K562 (cell line): ENCODE data around the gene PARD3. TPM values are rescaled to one million over a fixed set of nuclear protein-coding genes. Genes with fewer than 3 reads are reported as not detected.

Experiments
- GATA2 ChIP-seq: sonication (generic); formaldehyde crosslinking; IDR thresholded peaks from 2 replicates; pipeline ENCODE4 v1.4.0; 2020; ENCODE audit warnings: mild to moderate bottlenecking, missing genetic modification reagents
- MGA ChIP-seq: fragments of 450-650 bp; IDR thresholded peaks from 2 replicates; pipeline ENCODE4 v1.6.1; 2016; ENCODE audit warnings: mild to moderate bottlenecking, moderate library complexity
- PTRF ChIP-seq: fragments of 450-650 bp; IDR thresholded peaks from 2 replicates; pipeline ENCODE4 v1.6.1; 2016; ENCODE audit warnings: mild to moderate bottlenecking, missing genetic modification characterization, missing compliant biosample characterization
- ZNF23 ChIP-seq: fragments of 250-450 bp; sonication (Bioruptor Pico); IDR thresholded peaks from 2 replicates; pipeline ENCODE4 v1.4.0; 2020; ENCODE audit warnings: mild to moderate bottlenecking
- polyA plus RNA-seq, 8 experiments: library from polyadenylated mRNA; depleted of rRNA in 4 of 8; stranded (reverse) in 5 of 8; unstranded in 3 of 8; fragments of >200 nt; fragmentation: Nextera tagmentation in 2 of 8; fragmentation: Illumina TruSeq in 1 of 8; extraction: Ambion mirVana in 2 of 8; extraction: Trizol in 1 of 8; gene quantifications; 2 replicates each; pipeline versions ENCODE4 v1.2.1 to v1.2.3, GENCODE V29; 2011 to 2014; ENCODE audit warnings: inconsistent platforms in 1 of 8, missing spikeins in 1 of 8
- total RNA-seq, 7 experiments: library from RNA; depleted of rRNA in 6 of 7; stranded (reverse); fragments of >200 nt in 6 of 7; fragmentation: Illumina TruSeq in 2 of 7; extraction: Trizol in 2 of 7; gene quantifications; 2 replicates each; pipeline versions ENCODE4 v1.2.1 to v1.2.3, GENCODE V29; 2011 to 2021; ENCODE audit warnings: low replicate concordance in 1 of 7

PARD3 gene
- total and polyA plus RNA-seq, 9 of the 15 experiments (the other 6 are each of a cell fraction or from before 2014, with no cell fraction given): 2.7 to 11.7 (median 7.7) TPM

GRCh38 chr10:34748767-34749166 lies 66.3 kb downstream of the PARD3 start (continued):
- TF ChIP-seq MGA: no peak
- TF ChIP-seq GATA2 (CRISPR knock-in tag): 0 out of 2 replicates have a peak, but pooled peaks have one; percentile 17
- no peak for TF ChIP-seq ZNF23 (CRISPR knock-in tag)
- TF ChIP-seq PTRF (tag): no peak
- TF ChIP-seq, all 486 proteins: peak for 5
